GM21367 (cell line): ENCODE results near the gene EN2.

Experiments used
- ATAC-seq: cut with Tn5 transposase; IDR thresholded peaks from one replicate; pipeline ENCODE4 v1.9.1; 2021; ENCODE audit not compliant: unreplicated experiment

Gene EN2

GRCh38 chr7:155484483-155485399 is 26.8 kb downstream of the EN2 start:
- no peak for ATAC-seq

- ATAC-seq, result no peak
Measured at GRCh38 chr7:155486783-155487508, 29.0 kb downstream of the EN2 start.

GRCh38 chr7:155487509-155488482 is 29.9 kb downstream of the EN2 start:
- ATAC-seq, result no peak

DNA sequence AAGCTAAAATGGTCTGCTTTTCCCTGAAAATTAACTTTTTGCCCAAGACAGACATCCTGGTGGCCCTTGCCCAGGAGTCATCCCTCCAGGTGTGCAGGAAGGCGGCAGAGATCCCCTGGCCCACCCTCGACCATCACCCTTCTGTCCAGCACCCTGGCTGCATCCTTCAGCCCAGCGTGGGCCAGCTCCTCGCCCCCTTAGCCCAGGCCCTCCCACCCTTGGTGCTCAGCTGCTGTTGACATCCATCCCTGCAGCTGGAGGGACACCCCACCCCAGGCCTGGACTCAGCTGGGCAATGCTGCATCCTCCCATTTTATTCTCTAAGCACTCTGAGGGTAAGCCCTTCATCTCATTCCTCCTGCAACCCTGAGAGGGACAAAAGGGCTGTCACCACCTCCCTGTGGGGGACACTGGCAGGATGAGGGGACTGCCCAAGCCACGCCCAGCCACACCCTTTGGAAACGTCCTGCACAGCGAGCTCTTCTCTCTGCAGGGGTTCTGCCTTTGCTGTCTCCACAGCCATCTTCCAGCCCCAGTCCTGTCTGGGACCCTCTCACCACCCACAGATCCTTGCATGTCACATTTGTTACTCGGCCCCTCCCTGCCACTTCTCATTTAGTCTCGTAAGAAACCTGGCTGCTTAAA is 30.7 kb downstream of the EN2 start:
- ATAC-seq, result no peak

DNA sequence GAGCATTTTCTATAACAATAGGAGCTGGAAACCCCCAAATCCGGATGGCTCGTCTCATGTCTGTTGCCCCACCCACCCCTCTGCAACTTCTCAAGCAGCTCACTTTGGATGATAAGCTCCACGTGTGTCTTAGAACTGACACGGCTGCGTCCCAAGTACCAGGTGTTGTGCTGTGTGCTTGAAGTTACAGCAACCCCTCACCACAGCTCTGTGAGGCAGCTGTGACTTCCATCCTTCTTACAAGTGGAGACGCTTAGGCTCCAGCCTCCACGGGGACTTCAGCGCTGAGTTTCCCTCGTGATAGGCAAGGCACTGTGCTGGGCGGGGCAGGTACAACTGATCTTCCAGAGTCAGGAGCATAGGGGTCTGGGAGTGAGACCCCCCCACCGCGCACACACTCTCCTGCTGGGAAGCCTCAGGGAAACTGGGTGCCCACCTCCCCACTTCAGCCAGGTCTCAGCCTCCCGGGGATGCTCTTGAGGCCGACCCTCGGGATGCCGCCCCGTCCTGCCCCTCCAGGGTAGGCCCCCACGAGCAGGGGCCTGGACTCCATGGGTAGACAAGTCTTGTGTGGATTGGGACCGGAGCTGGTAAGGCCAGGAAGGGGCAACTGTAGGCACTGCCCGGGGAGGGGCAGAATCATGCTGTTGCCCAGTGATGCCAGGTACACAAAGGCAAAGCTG is 31.4 kb downstream of the EN2 start:
- ATAC-seq, result no peak

GRCh38 chr7:155489862-155490696 is 32.1 kb downstream of the EN2 start:
- peak; percentile 32 for ATAC-seq

- ATAC-seq, result peak; percentile 93
Measured at GRCh38 chr7:155490697-155491628, 33.0 kb downstream of the EN2 start.

DNA sequence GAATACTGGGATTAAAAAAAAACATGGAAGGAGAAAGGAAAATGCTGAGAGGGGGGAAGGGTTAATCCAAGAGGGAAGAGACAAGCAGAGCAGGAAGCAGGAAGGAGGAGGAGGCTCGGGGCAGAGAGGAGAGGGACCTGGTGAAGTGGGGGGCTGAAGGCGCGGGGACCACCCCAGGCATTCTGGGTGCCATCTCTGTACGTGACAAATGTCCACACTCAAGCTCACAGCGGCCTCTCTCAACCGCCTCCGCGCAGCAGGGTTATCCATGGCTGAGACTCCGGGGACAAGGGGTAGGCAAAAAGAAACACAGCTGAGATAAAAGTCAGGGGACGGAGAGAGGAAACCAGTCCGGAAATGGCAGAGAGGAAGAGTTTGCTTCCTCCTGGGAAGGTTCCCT is 33.9 kb downstream of the EN2 start:
- ATAC-seq, result no peak

DNA sequence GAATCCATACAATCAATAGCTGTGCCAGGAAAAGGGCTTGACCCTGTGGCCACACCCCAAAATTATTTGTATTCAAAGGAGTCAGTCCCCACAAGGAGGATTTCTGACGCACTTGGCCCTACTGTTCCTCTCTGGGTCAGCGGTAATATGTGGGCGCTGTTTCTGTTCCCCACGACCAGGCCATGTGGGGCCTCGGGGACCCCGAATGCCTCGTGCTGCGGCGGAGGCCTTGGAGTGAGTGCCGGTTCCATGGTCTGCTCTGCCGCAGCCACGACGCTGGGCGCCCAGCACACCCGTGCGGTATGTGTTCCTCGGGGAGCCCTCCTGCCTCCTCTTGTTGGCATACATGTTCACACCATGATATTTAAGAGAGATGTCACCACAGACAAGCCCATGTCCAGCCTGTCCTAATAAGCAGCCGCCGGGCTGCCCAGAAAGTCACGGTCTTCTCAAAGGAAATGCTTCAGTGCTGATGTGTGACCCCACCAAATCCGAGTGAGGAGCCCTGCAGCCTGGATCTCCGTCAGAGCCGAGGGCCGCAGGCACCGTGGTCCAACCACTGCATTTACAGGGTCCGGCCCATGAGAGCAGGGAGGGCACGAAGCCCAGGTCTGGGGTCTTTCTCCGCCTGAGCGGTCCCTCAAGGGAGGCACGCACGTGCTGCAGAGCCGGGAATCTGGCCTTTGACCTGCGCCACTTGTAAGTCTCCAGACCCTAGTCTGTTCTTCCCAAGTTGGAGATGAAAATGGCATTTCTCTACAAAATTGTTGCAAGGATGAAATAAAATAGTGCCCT is 36.0 kb downstream of the EN2 start:
- no peak for ATAC-seq

GRCh38 chr7:155494551-155494950 is 36.6 kb downstream of the EN2 start:
- ATAC-seq, result no peak

DNA sequence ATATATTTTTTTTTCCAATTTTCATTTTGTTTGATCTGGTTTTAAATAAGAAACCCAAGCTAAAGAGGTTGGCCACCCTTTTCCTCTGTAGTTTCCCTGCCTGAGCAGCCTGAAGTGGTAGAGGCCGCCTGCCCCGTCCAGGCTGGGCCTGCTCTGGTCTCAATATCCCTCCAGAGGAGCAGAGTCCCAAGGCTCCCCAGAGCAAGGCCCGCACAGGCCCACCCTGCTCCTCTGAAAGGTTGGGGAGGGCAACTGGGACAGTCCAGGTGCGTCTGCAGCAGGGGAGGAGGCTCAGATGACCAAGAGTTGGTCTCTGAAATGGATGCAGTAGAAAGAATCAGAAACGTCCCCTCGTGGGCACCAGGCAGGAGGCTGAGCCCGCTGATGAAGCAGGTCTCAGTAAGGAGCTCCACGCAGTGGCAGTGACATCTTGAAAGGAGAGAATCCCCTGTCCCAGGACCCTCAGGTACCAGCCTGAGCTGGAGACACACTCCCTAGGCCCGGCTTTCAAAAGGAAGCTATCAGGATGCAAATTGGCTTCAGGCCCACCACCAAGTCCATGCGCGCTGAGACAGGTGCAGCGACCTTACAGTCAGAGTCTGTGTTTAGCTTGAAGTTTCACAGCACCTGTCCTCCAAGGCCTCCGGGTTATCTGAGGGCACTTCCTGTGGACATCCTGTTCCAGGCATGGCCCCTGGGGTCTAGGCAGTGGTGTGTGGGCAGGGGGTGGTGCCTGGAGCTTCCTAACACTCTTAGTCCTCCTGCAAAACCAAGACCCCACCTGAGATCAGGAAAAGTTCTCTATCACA is 37.7 kb downstream of the EN2 start:
- no peak for ATAC-seq

DNA sequence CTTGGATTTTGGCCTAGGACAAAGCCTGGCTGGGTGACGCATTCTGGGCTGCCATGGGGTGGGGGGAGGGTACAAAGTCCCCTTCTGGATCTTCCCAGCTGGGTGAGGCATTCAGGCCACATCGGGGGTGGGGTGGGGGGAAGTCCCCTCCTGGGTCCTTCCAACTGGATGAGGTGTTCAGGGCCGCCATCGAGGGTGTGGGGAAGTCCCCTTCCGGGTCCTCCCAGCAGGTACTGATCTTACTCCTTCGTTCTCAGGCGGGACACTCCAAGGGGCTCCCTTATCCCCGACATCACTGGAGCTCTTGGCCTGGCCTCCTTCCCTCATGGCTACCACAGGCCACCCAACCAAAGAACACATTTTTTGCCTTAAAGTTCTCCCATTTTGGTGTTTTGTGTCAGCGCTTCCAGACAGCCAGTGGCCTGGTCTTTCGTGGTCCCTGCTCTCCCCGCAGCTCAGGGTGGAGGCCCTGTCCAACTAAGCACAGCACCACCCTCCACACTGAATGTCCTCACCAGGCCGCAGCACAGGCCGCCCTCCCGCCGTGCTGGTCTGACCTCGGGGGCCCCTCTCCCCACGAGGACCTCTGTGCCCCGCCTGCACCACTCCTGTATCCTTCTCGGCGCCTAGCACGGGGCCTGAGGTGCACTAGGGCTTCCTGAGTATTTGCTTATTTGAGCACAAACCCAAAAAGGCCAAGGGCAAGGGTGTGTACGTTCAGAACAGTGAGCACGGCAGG is 38.5 kb downstream of the EN2 start:
- no peak for ATAC-seq

GRCh38 chr7:155497149-155497901 is 39.4 kb downstream of the EN2 start:
- ATAC-seq, result no peak

DNA sequence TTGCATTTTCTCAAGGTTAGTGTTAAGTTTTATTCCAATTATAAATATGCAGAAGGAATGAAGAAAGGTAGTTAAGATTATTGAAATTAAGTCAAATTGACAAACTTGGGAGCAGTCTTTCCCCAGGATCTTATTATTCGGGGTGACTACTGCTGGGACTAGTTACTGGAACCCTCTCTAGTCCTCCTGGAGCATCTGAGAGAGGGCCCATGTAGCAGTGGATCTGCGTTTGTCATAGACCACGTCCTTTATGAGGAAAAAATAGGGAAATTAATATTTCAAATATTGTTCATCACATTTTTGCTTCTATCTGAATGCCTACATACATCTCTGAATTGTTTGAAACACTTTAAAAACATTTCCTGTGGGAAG is 47.5 kb downstream of the EN2 start:
- ATAC-seq, result no peak

DNA sequence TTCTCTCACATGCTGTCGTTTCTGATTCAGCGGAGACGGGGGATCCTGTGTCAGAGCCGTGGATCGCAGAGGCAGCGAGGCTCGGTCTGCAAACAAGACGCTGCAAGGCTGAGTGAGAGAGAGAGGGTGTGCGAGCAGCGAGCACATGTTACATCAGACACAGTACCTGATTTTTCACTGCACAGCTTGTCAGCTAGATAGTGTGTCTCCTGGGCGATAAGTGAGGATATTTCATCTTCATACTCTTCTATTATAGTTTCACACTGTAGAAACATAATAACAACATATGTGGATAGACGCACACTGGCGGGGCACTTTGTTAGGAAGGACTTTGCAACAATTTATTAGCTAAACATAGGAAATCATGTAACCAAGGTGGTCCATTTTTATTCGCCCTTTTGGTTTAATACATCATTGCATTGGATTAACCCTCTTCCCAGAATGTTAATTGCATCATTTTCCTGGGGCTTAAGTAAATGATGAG is 49.0 kb downstream of the EN2 start:
- ATAC-seq, result no peak
